ENCODE results near the gene MGLL. TPM values are rescaled to one million over a fixed set of nuclear protein-coding genes. Genes with fewer than 3 reads are reported as not detected.
A peak's percentile ranks its signal among the peaks of the same experiment; 100 is the strongest.

Gene MGLL
- total RNA-seq, 2 experiments from 2014 or later = 19.2 to 21.6 TPM

GRCh38 chr3:127746400-127747057 is 75.8 kb downstream of the MGLL start:
- Histone ChIP-seq H3K4me3 (ENCODE audit: low read depth, low read length, poor library complexity, severe bottlenecking) (no peak overlapping the region), H3K9me2 (ENCODE audit: insufficient read depth, low read length) (no peaks in the 10 kb centered on the region), H3K27ac (ENCODE audit: low read depth, low read length, poor library complexity, severe bottlenecking) (no peak overlapping the region), H3K4me1 (ENCODE audit: insufficient read depth, low read length, poor library complexity, severe bottlenecking) (peaks cover 24% of the 10 kb centered on the region), H2AFZ (ENCODE audit: low read length) (no peak overlapping the region), H3K36me3 (ENCODE audit: insufficient read depth, low read length) (no peaks in the 10 kb centered on the region), H3K4me2 (ENCODE audit: low read length) (no peak overlapping the region), H3K79me2 (ENCODE audit: insufficient read depth, low read depth, low read length) (no peaks in the 10 kb centered on the region), H3K9me3 (ENCODE audit: low read length) (no peaks in the 10 kb centered on the region), H4K20me1 (ENCODE audit: insufficient read depth, low read length) (no peaks in the 10 kb centered on the region)
- intact Hi-C loops (cut with micrococcal nuclease; ENCODE audit: unreplicated experiment) = no loop called here
- TF ChIP-seq CTCF (conservative IDR thresholded peaks at IDR 0.05; ENCODE audit: low read length) (peak; percentile 39; the same call in 1 of the 2 replicates), EZH2phosphoT487 (IDR thresholded peaks at IDR 0.05; ENCODE audit: borderline replicate concordance, low read depth, low read length) (no peak)
- ChIA-PET POLR2A (no interaction called here), CTCF (ENCODE audit: unreplicated experiment) (no interaction called here)
- DNase-seq (ENCODE audit: low spot score) = no peak
- BruUV-seq (replicated peaks) = no TSS peak

- H3K4me2 ChIP-seq (ENCODE audit: low read length) = no peak overlapping the region
- no peak overlapping the region for H3K27ac ChIP-seq (ENCODE audit: low read depth, low read length, poor library complexity, severe bottlenecking)
- no peaks in the 10 kb centered on the region for H3K36me3 ChIP-seq (ENCODE audit: insufficient read depth, low read length)
- TF ChIP-seq EZH2phosphoT487 (IDR thresholded peaks at IDR 0.05; ENCODE audit: borderline replicate concordance, low read depth, low read length) = no peak
- TF ChIP-seq CTCF (conservative IDR thresholded peaks at IDR 0.05; ENCODE audit: low read length) = no peak
- no peaks in the 10 kb centered on the region for H3K79me2 ChIP-seq (ENCODE audit: insufficient read depth, low read depth, low read length)
- ChIA-PET POLR2A (no interaction called here), CTCF (ENCODE audit: unreplicated experiment) (no interaction called here)
- no peaks in the 10 kb centered on the region for H4K20me1 ChIP-seq (ENCODE audit: insufficient read depth, low read length)
- H3K4me1 ChIP-seq (ENCODE audit: insufficient read depth, low read length, poor library complexity, severe bottlenecking) = peaks cover 17% of the 10 kb centered on the region
- no TSS peak for BruUV-seq (replicated peaks)
- intact Hi-C loops (cut with micrococcal nuclease; ENCODE audit: unreplicated experiment) = no loop called here
- H2AFZ ChIP-seq (ENCODE audit: low read length) = no peak overlapping the region
- no peak for DNase-seq (ENCODE audit: low spot score)
- no peak overlapping the region for H3K4me3 ChIP-seq (ENCODE audit: low read depth, low read length, poor library complexity, severe bottlenecking)
- H3K9me3 ChIP-seq (ENCODE audit: low read length) = no peaks in the 10 kb centered on the region
- no peaks in the 10 kb centered on the region for H3K9me2 ChIP-seq (ENCODE audit: insufficient read depth, low read length)
Observed at GRCh38 chr3:127745656-127746399, 76.5 kb downstream of the MGLL start.

GRCh38 chr3:127744875-127745274 is 77.4 kb downstream of the MGLL start:
- ChIA-PET POLR2A (no interaction called here), CTCF (ENCODE audit: unreplicated experiment) (no interaction called here)
- no peaks in the 10 kb centered on the region for H3K9me3 ChIP-seq (ENCODE audit: low read length)
- no TSS peak for BruUV-seq (replicated peaks)
- no peaks in the 10 kb centered on the region for H3K9me2 ChIP-seq (ENCODE audit: insufficient read depth, low read length)
- no peaks in the 10 kb centered on the region for H3K79me2 ChIP-seq (ENCODE audit: insufficient read depth, low read depth, low read length)
- TF ChIP-seq CTCF (conservative IDR thresholded peaks at IDR 0.05; ENCODE audit: low read length) (no peak), EZH2phosphoT487 (IDR thresholded peaks at IDR 0.05; ENCODE audit: borderline replicate concordance, low read depth, low read length) (no peak)
- H3K4me3 ChIP-seq (ENCODE audit: low read depth, low read length, poor library complexity, severe bottlenecking) = no peak overlapping the region
- H3K4me1 ChIP-seq (ENCODE audit: insufficient read depth, low read length, poor library complexity, severe bottlenecking) = peaks cover 7% of the 10 kb centered on the region
- no peak overlapping the region for H3K4me2 ChIP-seq (ENCODE audit: low read length)
- no peak overlapping the region for H3K27ac ChIP-seq (ENCODE audit: low read depth, low read length, poor library complexity, severe bottlenecking)
- intact Hi-C loops (cut with micrococcal nuclease; ENCODE audit: unreplicated experiment) = no loop called here
- no peak for DNase-seq (ENCODE audit: low spot score)
- no peaks in the 10 kb centered on the region for H4K20me1 ChIP-seq (ENCODE audit: insufficient read depth, low read length)
- no peak overlapping the region for H2AFZ ChIP-seq (ENCODE audit: low read length)
- H3K36me3 ChIP-seq (ENCODE audit: insufficient read depth, low read length) = no peaks in the 10 kb centered on the region

Data from OCI-LY7 (cell line).